ENCODE measurements around the gene KRTAP4-4. TPM values are rescaled to one million over a fixed set of nuclear protein-coding genes. Genes with fewer than 3 reads are reported as not detected.
"Not testable (repeated sequence)": the region's sequence is repeated elsewhere in the genome, so short reads cannot be mapped to it uniquely, and the experiment has no call there.

Gene KRTAP4-4
- total and polyA plus RNA-seq, 8 donors, result not detected

GRCh38 chr17:41168121-41168520, 7.6 kb upstream of the KRTAP4-4 start, which contains the start of gene KRTAP4-3:
TSS of gene KRTAP4-3 (minus strand) at chr17:41168221. CDS start at chr17:41168172, 49 bp downstream.
- Histone ChIP-seq H3K4me1 (no peaks in the 10 kb centered on the region), H3K4me3 (no peak within 1 kb of the TSS), H3K36me3 (no peaks in the 10 kb centered on the region), H3K27me3 (peaks cover 0 to 4% (median 0%) of the 10 kb centered on the region in 3 donors), H3K9me3 (no peaks in the 10 kb centered on the region), H3K27ac (no peak within 1 kb of the TSS)
- TF ChIP-seq CTCF (IDR thresholded peaks at IDR 0.05), result no peak
- TF ChIP-seq POLR2AphosphoS5 (IDR thresholded peaks at IDR 0.05), result no peak
- no peak for TF ChIP-seq EP300 (IDR thresholded peaks at IDR 0.05)
- no peak for TF ChIP-seq POLR2A (IDR thresholded peaks at IDR 0.05)
- WGBS, 5 donors, result 60 to 78% (median 74%) methylated on average over 1 of the region's 1 CpG
- DNase-seq, result no peak
- intact Hi-C loops (cut with DNase I; ENCODE audit: low total_unique reads), result no loop called here

- TF ChIP-seq POLR2A (IDR thresholded peaks at IDR 0.05), result no peak
- no peak for TF ChIP-seq CTCF (IDR thresholded peaks at IDR 0.05)
- no peak for TF ChIP-seq POLR2AphosphoS5 (IDR thresholded peaks at IDR 0.05)
- TF ChIP-seq EP300 (IDR thresholded peaks at IDR 0.05), result no peak
- 74 to 91% (median 83%) methylated on average over 2 to 7 of the region's 7 CpGs for WGBS, 5 donors
- no peak for DNase-seq
- no peaks in the 10 kb centered on the region for H3K36me3 ChIP-seq
- H3K9me3 ChIP-seq, result no peaks in the 10 kb centered on the region
- no peak overlapping the region for H3K27ac ChIP-seq
- intact Hi-C loops (cut with DNase I; ENCODE audit: low total_unique reads), result no loop called here
- H3K4me1 ChIP-seq, result no peaks in the 10 kb centered on the region
- H3K27me3 ChIP-seq, result peaks cover 0 to 4% (median 0%) of the 10 kb centered on the region in 3 donors
- H3K4me3 ChIP-seq, result no peak overlapping the region
Measured at GRCh38 chr17:41167561-41167960, 7.0 kb upstream of the KRTAP4-4 start.

GRCh38 chr17:41163828-41164227, 3.3 kb upstream of the KRTAP4-4 start:
- H3K27ac ChIP-seq, result no peak overlapping the region
- H3K9me3 ChIP-seq, result no peaks in the 10 kb centered on the region
- intact Hi-C loops (cut with DNase I; ENCODE audit: low total_unique reads), result no loop called here
- H3K27me3 ChIP-seq, result peaks cover 0 to 10% (median 4%) of the 10 kb centered on the region in 3 donors
- WGBS, 5 donors, result 52 to 70% (median 59%) methylated on average over 7 of the region's 7 CpGs
- no peak for TF ChIP-seq CTCF (IDR thresholded peaks at IDR 0.05)
- no peak for TF ChIP-seq EP300 (IDR thresholded peaks at IDR 0.05)
- TF ChIP-seq POLR2AphosphoS5 (IDR thresholded peaks at IDR 0.05), result no peak
- no peak for TF ChIP-seq POLR2A (IDR thresholded peaks at IDR 0.05)
- no peak for DNase-seq
- no peaks in the 10 kb centered on the region for H3K36me3 ChIP-seq
- H3K4me3 ChIP-seq, result no peak overlapping the region
- H3K4me1 ChIP-seq, result no peaks in the 10 kb centered on the region

- H3K27ac ChIP-seq; H3K4me1 ChIP-seq; H3K9me3 ChIP-seq; H3K4me3 ChIP-seq; DNase-seq; H3K36me3 ChIP-seq; intact Hi-C loops (cut with DNase I; ENCODE audit: low total_unique reads): not testable (repeated sequence)
- WGBS, 5 donors, result 67 to 96% (median 90%) methylated on average over 3 of the region's 3 CpGs
- H3K27me3 ChIP-seq, result peaks cover 0 to 29% (median 4%) of the 10 kb centered on the region in 3 donors
Measured at GRCh38 chr17:41160190-41160589, 358 bp downstream of the KRTAP4-4 start.

- Histone ChIP-seq H3K4me1 (no peaks in the 10 kb centered on the region), H3K4me3 (no peak overlapping the region), H3K27ac (no peak overlapping the region), H3K9me3 (no peaks in the 10 kb centered on the region), H3K36me3 (no peaks in the 10 kb centered on the region), H3K27me3 (peaks cover 0 to 28% (median 0%) of the 10 kb centered on the region in 3 donors)
- WGBS, 5 donors, result 13 to 19% (median 16%) methylated on average over 2 of the region's 2 CpGs
- DNase-seq, result peak in 1 of 2 donors; percentile 8
- TF ChIP-seq POLR2AphosphoS5 (IDR thresholded peaks at IDR 0.05) (no peak), POLR2A (IDR thresholded peaks at IDR 0.05) (no peak), EP300 (IDR thresholded peaks at IDR 0.05) (no peak), CTCF (IDR thresholded peaks at IDR 0.05) (no peak)
- intact Hi-C loops (cut with DNase I; ENCODE audit: low total_unique reads), result no loop called here
Measured at GRCh38 chr17:41153856-41154255, 6.7 kb downstream of the KRTAP4-4 start.

Data from stomach (tissue), 9 donors.